ENCODE measurements around the gene RNF112. TPM values are rescaled to one million over a fixed set of nuclear protein-coding genes. Genes with fewer than 3 reads are reported as not detected.

The RNF112 gene
- total RNA-seq, 1 donor from 2014 or later: 1.1 TPM

DNA sequence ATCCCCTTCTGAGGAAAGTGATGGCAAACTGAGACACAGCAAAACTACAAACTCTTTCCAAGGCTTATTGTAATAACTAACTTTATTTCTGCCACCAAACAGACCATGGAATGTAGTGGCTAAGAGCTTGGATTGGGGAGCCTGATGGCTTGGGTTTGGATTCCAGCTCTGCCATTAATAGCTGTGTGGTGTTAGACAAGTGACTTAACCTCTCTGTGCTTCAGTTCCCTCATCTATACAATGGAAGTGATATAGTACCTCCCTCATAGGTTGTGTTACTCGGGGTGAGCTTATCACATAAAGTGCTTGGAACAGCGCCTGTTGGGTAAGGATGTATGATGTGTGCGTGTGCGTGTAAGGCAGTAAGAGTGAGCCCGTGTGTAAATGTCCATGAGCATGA is 5.9 kb upstream of the RNF112 start:
- DNase-seq (ENCODE audit: low spot score, unreplicated experiment): no peak
- H3K4me3 Mint-ChIP-seq (ENCODE audit: low read depth): no peak overlapping the region
- TF ChIP-seq CTCF (IDR thresholded peaks at IDR 0.05; ENCODE audit: unreplicated experiment): no peak
- H3K4me1 Mint-ChIP-seq (ENCODE audit: low read depth): no peaks in the 10 kb centered on the region
- peaks cover 3% of the 10 kb centered on the region for H3K9me3 Mint-ChIP-seq (ENCODE audit: low read depth)
- H3K27ac Mint-ChIP-seq: no peak overlapping the region
- H3K36me3 Mint-ChIP-seq (ENCODE audit: insufficient read depth): no peaks in the 10 kb centered on the region
- peaks cover 11% of the 10 kb centered on the region for H3K27me3 Mint-ChIP-seq

DNA sequence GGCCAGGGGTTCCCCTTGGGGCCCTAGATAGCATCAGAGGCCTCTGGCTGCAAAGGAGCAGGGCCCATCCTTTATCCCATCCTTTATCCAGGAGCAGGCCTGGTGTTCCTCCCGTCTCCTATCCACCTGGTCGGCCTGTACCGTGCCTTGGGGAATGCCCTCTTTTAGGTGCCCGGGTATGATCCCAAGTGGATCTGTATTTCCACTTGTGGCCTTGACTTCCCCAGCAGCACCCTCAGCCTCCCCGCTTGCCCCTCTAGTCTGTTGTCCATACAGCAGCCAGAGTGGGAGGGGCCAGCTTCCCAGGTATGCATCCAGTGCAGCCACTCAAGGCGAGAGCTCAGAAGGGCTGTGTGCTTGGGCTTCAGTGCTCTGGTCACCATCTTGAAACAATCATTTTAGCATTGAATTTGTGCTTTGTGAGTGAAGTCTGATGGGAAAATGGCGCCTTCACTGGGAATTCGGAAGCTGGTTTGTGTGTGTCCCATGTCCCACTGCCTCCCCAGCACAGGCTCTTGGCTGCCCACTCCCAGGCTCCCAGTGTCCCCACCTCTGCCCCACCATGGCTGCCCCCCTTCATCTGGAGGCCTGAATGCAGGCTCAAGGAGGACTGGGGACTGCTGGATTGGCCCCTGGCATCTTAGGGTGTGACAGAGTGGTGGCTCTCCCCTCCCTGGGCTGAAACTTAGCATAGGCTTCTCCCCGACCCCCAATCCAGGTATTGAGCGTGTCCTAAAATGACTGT is 3.3 kb upstream of the RNF112 start:
- Mint-ChIP-seq H3K27ac (no peak overlapping the region), H3K9me3 (ENCODE audit: low read depth) (peaks cover 3% of the 10 kb centered on the region), H3K27me3 (peaks cover 15% of the 10 kb centered on the region), H3K36me3 (ENCODE audit: insufficient read depth) (no peaks in the 10 kb centered on the region), H3K4me3 (ENCODE audit: low read depth) (no peak overlapping the region), H3K4me1 (ENCODE audit: low read depth) (no peaks in the 10 kb centered on the region)
- TF ChIP-seq CTCF (IDR thresholded peaks at IDR 0.05; ENCODE audit: unreplicated experiment): no peak
- no peak for DNase-seq (ENCODE audit: low spot score, unreplicated experiment)

DNA sequence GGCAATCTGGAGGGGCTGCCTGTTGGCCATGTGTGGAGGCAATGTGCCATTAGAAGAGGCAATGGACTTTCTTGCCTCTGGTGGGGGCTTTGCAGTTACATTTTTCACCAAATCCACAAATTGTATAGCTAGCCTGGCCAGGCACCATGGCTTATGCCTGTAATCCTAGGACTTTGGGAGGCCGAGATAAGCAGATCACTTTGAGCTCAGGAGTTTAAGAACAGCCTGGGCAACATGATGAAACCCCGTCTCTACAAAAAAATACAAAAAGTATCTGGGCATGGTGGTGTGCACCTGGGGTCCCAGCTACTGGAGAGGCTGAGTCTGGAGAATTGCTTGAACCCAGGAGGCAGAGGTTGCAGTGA is 2.7 kb upstream of the RNF112 start:
- no peaks in the 10 kb centered on the region for H3K36me3 Mint-ChIP-seq (ENCODE audit: insufficient read depth)
- DNase-seq (ENCODE audit: low spot score, unreplicated experiment): no peak
- peaks cover 3% of the 10 kb centered on the region for H3K9me3 Mint-ChIP-seq (ENCODE audit: low read depth)
- TF ChIP-seq CTCF (IDR thresholded peaks at IDR 0.05; ENCODE audit: unreplicated experiment): no peak
- no peak overlapping the region for H3K27ac Mint-ChIP-seq
- no peak overlapping the region for H3K4me3 Mint-ChIP-seq (ENCODE audit: low read depth)
- H3K27me3 Mint-ChIP-seq: peaks cover 15% of the 10 kb centered on the region
- H3K4me1 Mint-ChIP-seq (ENCODE audit: low read depth): no peaks in the 10 kb centered on the region

- DNase-seq (ENCODE audit: low spot score, unreplicated experiment): no peak
- no peaks in the 10 kb centered on the region for H3K4me1 Mint-ChIP-seq (ENCODE audit: low read depth)
- no peak overlapping the region for H3K27ac Mint-ChIP-seq
- no peak for TF ChIP-seq CTCF (IDR thresholded peaks at IDR 0.05; ENCODE audit: unreplicated experiment)
- H3K9me3 Mint-ChIP-seq (ENCODE audit: low read depth): no peaks in the 10 kb centered on the region
- no peak overlapping the region for H3K4me3 Mint-ChIP-seq (ENCODE audit: low read depth)
- H3K27me3 Mint-ChIP-seq: peaks cover 15% of the 10 kb centered on the region
- no peaks in the 10 kb centered on the region for H3K36me3 Mint-ChIP-seq (ENCODE audit: insufficient read depth)
These were observed 2.0 kb upstream of the RNF112 start for GRCh38 chr17:19409066-19409465.

DNA sequence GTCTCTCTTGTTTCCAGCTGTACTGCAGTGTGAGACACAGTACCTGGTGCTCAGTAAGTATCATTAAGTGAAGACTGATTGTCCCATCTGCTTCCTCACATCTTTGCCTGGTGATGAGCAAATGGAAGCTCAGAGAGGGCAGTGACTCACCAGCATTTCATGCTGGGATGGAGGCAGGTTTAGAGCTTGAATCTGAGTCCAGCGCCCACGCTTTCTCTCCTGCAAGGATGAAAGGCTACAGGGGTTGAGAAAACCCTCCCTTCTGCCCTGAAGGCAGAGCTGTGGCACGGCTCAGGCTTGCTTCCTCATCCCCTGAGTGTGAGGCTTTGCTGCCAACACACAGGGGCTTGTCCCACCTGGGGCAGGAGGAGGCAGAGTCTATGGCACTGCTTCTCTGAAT is 1.5 kb upstream of the RNF112 start:
- H3K4me3 Mint-ChIP-seq (ENCODE audit: low read depth): no peak overlapping the region
- H3K27ac Mint-ChIP-seq: no peak overlapping the region
- no peaks in the 10 kb centered on the region for H3K9me3 Mint-ChIP-seq (ENCODE audit: low read depth)
- no peak for TF ChIP-seq CTCF (IDR thresholded peaks at IDR 0.05; ENCODE audit: unreplicated experiment)
- H3K36me3 Mint-ChIP-seq (ENCODE audit: insufficient read depth): no peaks in the 10 kb centered on the region
- no peak for DNase-seq (ENCODE audit: low spot score, unreplicated experiment)
- no peaks in the 10 kb centered on the region for H3K4me1 Mint-ChIP-seq (ENCODE audit: low read depth)
- peaks cover 15% of the 10 kb centered on the region for H3K27me3 Mint-ChIP-seq

Data from progenitor cell of endocrine pancreas (in vitro differentiated cells).